RCC 7860 (cell line): Measurements from ENCODE around the gene ACTMAP.
A peak's percentile ranks its signal among the peaks of the same experiment; 100 is the strongest.
"Not testable (repeated sequence)": the region's sequence is repeated elsewhere in the genome, so short reads cannot be mapped to it uniquely, and the experiment has no call there.

Experiments
- DNase-seq: peaks from one replicate; pipeline ENCODE4 v3.0.0-alpha.2; 2015; ENCODE audit warnings: low spot score
- FAIRE-seq: peaks from 2 replicates; lab custom pipeline; 2012; peaks lifted over from hg19 to GRCh38; lab: Jason Lieb, UNC

Gene ACTMAP

DNA sequence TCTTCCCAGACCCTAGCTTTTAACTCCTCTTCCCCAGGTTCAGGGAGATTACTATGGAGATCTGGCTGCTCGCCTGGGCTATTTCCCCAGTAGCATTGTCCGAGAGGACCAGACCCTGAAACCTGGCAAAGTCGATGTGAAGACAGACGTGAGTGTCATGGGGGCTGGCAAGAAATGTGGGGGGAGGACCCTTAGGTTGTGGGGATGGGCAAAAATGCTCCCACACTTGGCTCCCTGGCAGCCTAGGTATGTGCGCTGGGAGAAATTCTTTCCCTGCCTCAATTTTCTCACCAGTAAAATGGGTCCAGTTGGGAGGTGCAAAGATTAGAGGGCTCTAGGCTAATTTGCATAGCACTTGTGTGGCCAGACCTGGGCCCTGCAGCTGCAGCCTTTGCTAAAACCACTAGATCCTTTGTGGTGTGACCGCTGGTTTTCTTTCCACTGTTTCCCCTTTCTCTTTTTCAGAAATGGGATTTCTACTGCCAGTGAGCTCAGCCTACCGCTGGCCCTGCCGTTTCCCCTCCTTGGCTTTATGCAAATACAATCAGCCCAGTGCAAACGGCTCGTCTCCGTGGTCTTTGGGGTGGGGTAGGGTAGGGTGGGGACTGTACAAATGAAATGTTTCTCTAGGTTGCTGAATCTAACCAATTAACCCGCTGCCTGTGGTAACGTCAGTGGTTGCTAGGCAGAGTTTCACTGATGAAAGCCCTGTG is 26.8 kb upstream of the ACTMAP start:
- peak; percentile 74 for DNase-seq
- no peak for FAIRE-seq

DNA sequence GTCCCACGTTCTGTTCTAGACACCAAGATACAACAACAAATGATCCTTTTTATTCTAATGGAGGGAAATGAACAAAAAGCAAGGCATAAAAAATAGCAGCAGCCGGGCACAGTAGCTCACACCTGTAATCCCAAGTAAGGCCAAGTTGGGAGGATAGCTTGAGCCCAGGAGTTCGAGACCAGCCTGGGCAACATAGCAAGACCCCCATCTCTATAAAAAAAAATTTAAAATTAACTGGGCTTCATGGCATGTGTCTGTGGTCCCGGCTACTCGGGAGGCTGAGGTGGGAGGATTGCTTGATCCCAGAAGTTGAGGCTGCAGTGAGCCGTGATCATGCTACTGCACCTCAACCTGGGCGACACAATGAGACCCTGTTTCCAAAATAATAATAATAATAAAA is 26.1 kb upstream of the ACTMAP start:
- FAIRE-seq, result no peak

GRCh38 chr19:40775632-40776022 is 25.4 kb upstream of the ACTMAP start:
- no peak for DNase-seq
- no peak for FAIRE-seq

More for the DNA sequence above, 26.1 kb upstream of the ACTMAP start:
- DNase-seq, result no peak

DNA sequence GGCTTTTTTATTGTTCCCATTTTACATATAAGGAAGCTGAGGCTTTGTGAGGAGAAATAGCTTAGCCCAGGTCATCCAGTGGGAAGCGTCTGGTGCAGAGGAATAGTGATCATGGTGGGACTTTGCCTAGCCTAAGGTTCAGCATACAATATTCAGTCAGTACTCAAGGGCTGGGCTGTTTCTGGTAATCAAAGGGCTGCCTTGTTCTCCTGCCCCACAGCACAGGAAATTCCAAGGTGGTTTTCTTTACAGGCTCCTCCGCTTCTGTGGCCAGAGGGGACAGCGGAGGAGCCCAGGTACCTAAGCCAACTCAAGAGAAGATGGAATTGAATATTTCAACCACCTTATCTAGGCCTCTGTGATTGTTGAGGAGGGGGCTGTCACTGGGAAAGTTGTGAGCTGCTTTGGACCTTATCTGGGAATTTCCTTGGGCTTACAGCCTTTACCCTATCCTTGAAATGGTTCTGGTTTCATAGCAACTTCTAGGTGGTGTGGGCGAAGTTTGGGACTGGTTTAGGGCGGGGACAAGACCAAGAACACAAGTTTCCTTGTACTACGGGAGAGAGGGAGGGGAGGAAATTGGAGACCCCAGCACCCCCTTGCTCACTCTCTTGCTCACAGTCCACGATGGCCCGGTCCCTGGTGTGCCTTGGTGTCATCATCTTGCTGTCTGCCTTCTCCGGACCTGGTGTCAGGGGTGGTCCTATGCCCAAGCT is 24.8 kb upstream of the ACTMAP start, which contains the start of gene MIA:
Gene MIA, plus strand, starts transcription at position 606 of the 716 bp plus-strand sequence. Its CDS starts 22 bp downstream, at position 628.
- FAIRE-seq, result no peak
- DNase-seq, result no peak

DNA sequence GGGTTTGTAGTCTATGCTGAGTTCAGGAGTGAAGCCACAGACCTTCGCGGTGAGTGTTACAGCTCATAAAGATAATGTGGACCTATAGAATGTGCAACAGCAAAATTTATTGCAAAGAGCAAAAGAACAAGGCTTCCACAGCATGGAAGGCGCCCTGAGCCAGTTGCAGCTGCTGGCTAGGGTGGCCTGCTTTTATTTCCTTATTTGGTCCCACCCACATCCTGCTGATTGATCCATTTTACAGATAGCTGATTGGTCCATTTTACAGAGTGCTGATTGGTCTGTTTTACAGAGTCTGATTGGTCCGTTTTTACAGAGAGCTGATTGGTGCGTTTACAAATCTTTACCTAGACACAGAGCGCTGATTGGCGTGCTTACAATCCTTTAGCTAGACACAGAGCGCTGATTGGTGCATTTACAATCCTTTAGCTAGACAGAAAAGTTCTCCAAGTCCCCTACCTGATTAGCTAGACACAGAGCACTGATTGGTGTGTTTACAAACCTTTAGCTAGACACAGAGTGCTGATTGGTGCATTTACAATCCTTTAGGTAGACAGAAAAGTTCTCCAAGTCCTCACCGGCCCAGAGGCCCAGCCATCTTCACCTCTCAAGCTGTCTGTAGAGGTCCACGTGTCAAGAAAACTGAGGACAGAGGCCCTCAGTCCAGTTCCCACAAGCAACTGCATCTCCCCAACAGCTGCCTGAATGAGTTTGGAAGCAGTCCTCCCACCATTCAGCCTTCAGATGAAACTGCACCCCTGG is 21.0 kb upstream of the ACTMAP start:
- peak; percentile 3 for DNase-seq
- FAIRE-seq, result not testable (repeated sequence)

GRCh38 chr19:40768869-40769268 is 18.6 kb upstream of the ACTMAP start:
- FAIRE-seq (no peak), DNase-seq (no peak)

DNA sequence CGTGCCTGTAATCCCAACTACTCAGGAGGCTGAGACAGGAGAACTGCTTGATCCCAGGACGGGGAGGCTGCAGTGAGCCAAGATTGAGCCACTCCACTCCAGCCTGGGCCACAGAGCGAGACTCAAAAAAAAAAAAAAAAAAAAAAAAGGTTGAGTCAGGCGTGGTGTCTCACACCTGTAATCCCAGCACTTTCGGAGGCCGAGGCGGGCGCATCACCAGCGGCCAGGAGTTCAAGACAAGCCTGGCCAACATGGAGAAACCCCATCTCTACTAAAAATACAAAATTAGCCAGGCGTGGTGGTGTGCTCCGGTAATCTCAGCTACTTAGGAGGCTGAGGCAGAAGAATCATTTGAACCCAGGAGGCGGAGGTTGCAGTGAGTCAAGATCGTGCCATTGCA is 16.1 kb upstream of the ACTMAP start:
- DNase-seq, FAIRE-seq: not testable (repeated sequence)

GRCh38 chr19:40763963-40764362 is 13.7 kb upstream of the ACTMAP start:
- no peak for FAIRE-seq
- DNase-seq, result no peak

- DNase-seq, result no peak
- FAIRE-seq, result no peak
These were observed 13.2 kb upstream of the ACTMAP start for GRCh38 chr19:40763526-40763925.

GRCh38 chr19:40762754-40763470 is 12.6 kb upstream of the ACTMAP start:
- DNase-seq (no peak), FAIRE-seq (no peak)

DNA sequence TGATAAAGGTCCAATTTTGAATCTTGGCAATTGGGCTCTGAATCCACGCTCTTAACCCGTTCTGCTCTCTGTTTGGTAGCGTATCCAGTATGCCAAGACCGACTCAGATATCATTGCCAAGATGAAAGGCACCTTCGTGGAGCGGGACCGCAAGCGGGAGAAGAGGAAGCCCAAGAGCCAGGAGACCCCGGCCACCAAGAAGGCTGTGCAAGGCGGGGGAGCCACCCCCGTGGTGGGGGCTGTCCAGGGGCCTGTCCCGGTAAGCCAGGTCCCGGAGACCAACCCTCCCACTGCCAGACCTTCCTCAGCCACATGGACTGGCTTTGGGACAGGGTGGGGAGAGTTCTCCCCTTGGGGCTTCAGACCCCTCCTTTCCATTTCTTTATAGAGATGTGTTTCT is 9.1 kb upstream of the ACTMAP start:
- FAIRE-seq (no peak), DNase-seq (no peak)

- no peak for DNase-seq
- no peak for FAIRE-seq
These were observed 8.2 kb upstream of the ACTMAP start for GRCh38 chr19:40758491-40758890.

DNA sequence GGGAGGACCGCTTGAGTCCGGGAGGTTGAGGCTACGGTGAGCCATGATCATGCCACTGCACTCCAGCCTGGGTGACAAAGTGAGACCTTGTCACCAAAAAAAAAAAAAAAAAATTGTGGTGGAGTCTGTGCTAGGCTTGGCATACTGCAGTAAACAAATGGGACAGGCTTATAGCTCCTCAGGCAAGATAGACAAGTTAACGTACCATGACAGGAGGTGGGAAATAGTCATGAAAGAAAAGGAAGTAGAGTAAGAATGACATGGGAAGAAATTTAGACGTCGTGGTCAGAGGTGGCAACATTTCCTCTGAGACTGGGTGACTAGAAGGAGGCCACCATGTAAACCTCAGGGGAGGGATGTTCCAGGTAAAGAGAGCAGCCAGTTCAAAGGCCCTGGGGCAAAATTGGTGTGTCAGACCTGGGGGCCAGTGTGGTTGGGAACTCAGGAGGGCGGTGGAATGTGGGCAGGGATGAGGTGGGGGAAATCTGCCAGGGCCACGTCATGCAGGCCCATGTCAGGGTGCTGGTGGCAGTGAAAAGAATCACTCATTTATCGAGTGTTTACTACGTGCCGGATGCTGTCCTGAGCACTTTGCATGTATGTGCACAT is 6.3 kb upstream of the ACTMAP start:
- DNase-seq, result no peak
- FAIRE-seq, result no peak

GRCh38 chr19:40755791-40756190 is 5.5 kb upstream of the ACTMAP start:
- FAIRE-seq (no peak), DNase-seq (no peak)

DNA sequence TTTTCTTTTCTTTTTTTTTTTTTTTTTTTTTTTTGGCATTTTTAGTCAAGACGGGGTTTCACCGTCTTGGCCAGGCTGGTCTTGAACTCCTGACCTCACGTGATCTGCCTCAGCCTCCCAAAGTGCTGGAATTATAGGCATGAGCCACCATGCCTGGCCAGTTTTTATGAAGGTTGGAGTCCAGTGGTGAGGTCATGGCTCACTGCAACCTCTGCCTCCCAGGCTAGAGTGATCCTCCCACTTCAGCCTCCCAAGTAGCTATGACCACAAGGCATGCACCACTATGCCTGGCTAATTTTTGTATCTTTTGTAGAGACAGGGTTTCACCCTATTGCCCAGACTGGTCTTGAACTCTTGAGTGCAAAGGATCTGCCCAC is 5.0 kb upstream of the ACTMAP start:
- DNase-seq, result no peak
- FAIRE-seq, result no peak

GRCh38 chr19:40754611-40755247 is 4.5 kb upstream of the ACTMAP start:
- FAIRE-seq, result no peak
- no peak for DNase-seq

DNA sequence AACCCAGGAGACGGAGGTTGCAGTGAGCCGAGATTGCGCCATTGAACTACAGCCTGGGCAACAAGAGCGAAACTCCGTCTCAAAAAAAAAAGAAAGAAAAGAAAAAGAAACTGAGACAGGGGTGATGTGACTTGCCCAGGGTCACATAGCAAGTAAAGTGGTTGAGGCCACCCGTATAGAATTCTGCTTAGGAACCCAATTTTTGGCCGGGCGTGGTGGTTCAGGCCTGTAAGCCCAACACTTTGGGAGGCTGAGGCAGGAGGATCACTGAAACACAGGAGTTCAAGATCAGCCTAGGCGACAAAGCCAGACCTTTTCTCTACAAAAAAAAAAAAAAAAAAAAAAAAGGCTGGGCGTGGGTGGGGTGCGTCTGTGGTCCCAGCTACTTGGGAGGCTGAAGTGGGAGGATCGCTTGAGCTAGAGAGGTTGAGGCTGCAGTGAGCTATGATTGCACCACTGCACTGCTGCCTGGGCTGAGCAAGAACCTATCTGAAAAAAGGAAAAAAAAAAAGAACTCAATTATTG is 2.0 kb upstream of the ACTMAP start:
- DNase-seq, result no peak
- no peak for FAIRE-seq

DNA sequence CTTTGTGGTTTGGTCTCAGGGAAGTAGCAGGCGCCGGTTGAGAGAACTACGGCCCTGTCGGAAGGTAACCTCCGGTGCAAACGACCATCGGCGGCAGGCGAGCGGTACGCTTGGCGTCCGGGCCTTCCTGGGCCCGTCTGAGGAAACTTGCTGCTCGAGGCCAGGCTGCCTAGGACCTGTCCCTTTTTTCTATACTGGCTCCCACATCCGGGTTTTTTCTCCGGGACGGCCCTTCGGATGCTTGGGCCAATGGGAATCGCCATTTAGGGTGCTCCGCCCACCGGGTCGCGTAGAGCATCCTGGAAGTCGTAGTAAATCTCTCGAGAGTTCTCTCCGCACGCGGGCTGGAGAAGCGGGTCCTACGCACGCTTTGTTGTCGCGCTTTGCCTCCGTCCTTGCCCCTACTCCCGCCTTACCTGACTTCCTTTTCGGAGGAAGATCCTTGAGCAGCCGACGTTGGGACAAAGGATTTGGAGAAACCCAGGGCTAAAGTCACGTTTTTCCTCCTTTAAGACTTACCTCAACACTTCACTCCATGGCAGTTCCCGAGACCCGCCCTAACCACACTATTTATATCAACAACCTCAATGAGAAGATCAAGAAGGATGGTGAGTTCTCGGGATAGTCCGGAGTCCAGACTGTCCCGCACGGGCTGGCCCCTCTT is 729 bp upstream of the ACTMAP start, which contains the start of gene SNRPA:
Gene SNRPA, plus strand, starts transcription at position 330 of the 664 bp plus-strand sequence. Its CDS starts 206 bp downstream, at position 536.
- peak; percentile 40 for FAIRE-seq
- DNase-seq, result peak; percentile 88

- FAIRE-seq (no peak), DNase-seq (no peak)
These were observed 2.7 kb downstream of the ACTMAP start for GRCh38 chr19:40747536-40747935.
